CD4-positive, alpha-beta T cell treated with Interleukin-17A for 4 hours (primary cell): Measurements from ENCODE around the gene OTUB1.
A peak's percentile ranks its signal among the peaks of the same experiment; 100 is the strongest.
"Not testable (repeated sequence)": the region's sequence is repeated elsewhere in the genome, so short reads cannot be mapped to it uniquely, and the experiment has no call there.

ENCODE experiments used
- DNase-seq: peaks from one replicate; pipeline ENCODE4 v3.0.0-alpha.2; 2020; ENCODE audit warnings: mixed read lengths

OTUB1 gene

DNA sequence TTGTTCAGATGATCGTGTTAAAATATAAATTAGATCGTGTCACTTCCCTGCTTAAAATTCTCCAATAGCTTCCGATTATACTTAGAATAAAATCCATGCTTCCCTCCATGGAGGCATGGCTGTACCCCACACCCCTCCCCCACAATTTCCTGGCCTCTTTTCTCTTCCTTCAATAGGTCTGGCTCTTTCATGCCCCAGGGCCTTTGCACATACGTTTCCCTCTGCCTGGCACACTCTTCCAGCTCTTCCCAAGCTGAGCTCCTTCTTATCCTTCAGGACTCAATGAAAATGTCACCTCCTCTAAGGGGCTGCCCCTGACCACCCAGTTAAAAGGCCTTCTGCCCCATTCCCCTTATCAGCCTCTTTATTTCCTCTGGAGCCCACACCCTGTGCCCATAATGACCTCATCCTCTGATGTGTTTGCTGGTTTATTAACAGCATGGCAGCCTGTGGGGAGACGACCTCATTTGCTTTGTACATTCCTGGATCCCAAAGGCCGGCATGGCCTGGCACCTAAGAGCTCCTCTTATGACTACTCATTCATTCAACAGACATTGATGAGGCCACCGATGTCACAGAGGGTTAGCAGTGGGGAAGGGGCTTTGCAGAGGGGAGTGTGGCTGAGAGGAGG lies 40.5 kb downstream of the OTUB1 start:
- no peak for DNase-seq

DNA sequence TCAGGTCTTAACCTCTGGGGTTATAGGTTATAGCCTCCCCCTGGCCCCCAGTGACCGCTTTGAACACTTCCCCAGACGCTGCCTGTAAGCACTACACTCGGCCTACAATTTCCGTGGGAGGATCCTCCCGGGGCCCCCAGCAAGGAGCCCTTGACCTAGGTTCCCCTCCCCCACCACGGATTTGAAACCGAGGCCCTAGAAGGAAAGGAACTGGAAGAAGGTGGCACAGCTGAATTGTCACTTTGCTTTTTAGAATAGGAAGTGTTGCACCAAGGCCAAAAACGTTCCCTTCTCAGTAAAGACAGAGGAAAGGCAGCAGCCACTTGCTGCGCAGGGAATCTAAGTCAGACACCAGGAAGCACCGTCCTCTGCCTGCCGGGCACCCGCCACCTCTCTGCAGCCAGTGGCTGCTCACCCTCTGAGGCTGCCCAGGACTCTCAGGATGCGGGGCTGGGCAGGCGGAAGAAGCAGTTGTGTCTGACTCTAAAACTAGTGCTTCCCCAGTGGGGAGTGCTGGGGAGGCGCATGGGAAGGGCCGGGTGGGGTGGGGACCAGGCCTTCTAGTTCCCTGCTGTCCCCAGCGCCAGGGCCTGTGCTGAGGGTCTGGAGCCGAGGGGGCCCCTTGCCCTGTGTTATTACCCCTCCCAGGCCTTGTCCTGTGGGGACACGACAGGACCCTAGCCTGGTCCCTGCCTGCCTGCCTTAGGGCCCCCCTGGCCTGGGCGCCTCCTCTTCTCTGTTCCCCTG lies 41.6 kb downstream of the OTUB1 start:
- no peak for DNase-seq

DNA sequence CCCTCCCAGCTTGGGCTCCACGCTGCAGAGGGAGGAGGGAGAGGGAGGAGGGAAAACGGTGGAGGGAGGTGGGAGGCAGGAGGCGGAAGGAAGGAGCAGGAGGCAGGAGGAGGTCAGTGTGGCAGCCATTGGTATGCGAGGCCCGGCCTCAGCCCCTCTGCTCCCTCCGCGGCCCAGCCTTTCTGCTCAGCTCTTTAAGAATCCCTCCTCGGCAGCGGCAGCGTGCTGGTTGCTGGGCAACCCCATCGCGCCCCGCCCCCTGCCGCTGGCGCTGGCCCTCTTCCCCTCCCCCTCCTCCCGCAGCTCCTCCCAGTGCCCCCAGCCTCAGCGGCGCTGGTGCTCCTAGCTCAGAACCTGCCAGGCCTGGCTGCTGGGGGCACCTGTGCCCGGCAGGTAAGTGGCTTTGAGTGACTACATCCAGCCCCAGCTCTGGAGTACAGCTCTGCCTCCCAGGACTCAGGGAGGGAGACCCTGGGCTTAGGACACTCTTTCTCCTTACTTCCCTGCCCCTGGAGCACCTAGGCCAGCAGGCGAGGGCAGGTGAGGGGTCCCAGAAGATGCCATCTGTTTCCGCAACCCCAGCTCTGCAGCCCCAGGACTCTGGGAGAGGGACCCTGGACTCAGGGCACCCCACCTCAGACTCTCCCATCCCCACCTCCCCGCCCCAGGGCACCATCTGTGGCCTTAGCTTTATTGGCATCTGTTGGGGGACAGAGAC lies 42.3 kb downstream of the OTUB1 start:
- peak; percentile 29 for DNase-seq

DNA sequence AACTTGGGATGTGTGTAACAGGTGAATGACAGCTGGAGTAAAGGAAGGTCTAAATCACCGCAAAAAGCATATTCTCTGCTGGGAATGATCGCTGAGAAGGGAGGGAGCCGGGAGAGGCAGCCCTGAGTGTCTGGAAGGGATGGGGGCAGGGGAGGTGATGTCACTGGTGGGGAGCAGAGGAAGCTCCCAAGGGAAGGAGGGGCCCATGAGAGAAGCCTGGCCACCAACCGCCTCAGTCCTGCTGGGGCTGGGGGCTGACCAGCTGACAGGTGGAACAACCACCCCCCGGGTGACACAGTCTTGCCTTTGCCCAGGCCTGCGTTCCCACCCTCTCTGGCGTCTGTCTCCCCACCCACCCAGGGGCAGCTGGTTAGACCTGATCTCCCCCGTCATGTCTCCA lies 43.5 kb downstream of the OTUB1 start:
- no peak for DNase-seq

DNA sequence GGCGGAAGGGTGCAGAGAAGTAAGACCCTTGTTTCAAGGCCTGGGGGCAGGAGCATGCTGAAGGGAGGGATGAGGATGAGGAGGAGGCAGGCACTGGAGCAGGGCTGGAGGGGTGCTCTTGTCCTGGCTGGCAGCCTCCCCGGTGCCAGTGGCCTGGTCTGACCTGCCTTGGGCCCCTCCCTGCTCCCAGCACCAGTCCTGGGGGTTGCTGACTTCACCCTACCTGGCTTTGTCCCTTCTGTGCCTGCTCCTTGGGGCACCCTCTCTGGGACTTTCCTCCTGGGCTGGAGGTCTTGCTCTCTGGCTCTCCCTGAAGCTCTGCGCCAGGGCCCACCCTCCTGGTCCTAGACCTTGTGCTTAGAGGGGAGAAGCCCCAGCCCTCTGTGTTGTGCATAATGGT lies 44.8 kb downstream of the OTUB1 start:
- DNase-seq, result no peak

DNA sequence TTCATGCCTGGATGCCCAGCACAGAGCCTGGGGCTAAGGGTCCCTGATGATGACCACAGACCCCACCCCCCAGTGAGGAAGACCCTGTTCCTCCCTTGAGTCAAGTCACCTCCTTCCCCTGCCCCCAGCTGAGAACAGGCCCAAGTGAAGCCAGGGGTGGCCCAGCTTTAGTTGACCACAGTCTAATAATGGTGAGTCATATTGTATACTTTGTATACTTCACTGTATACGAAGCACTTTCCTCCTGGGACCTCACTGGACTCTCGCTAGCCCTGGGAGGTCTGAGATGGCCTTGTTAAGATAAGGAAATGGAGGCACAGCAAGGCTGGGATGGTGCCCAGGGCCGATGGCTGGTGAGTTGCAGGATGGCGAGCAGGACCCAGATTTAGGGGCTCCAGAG lies 45.8 kb downstream of the OTUB1 start:
- no peak for DNase-seq

DNA sequence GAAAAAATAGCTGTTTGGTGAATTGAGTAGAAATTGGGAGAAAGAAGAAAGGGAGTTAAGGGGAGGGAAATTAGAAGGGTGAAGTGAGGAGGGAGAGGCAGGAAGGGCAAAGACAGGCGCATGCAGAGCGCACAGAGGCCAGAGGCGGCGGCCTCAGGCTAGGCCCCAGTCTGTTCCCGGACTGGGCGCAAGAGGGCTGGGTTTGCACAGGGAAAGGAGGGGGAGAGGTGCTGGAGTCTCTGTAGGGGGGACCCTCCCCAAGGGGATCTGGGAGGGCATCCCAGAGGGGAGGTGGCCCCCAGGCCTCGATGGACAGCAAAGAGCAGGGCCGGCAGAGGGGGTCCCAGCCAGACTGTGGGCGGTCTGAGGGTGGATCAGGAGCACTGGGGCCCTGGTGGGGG lies 48.2 kb downstream of the OTUB1 start:
- DNase-seq, result no peak

DNA sequence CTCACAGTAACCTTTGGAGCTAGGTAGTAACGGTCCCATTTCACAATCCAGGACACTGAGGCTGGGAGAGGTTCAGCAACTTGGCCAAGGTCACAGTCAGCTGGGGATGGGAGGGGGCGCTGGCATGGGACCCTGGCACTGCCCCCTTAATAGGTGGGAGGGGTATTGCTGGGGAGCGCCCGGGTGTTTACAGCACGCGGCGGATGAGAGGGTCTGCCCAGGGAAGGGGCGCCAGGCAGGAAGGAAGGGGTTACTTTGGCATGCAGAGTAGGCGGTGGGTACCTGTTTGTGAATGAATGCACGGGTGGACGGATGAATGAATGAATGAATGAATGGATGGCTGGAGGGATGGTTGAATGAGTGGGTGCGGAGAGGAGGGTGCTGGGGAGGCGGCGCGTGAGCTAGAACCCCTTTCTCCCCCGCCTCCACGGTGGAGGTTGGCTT lies 48.9 kb downstream of the OTUB1 start:
- DNase-seq, result no peak

DNA sequence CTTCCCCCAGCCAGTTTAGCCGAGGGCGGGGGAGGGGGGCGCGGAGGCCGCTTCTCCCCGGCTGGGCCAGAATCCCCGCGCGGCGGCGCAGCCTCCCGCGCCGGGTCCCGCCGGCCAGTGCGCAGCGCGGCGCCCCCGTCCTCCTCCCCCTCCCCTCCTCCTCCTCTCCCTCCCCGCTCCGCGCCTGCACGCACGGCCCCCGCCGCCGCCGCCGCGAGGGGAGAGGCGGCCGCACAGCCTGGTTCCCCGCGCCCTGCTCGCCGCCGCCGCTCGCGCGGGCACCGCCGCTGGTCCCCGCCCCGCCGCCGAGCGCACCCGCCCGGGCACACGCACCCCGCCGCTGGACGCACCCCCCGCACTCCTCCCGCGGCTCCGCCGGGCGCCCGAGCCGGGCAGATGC lies 49.3 kb downstream of the OTUB1 start, which contains the start of gene FLRT1:
Gene FLRT1, plus strand, starts transcription at position 356 of the 400 bp plus-strand sequence. CDS start 80,337 bp downstream, outside the sequence.
- no peak for DNase-seq

DNA sequence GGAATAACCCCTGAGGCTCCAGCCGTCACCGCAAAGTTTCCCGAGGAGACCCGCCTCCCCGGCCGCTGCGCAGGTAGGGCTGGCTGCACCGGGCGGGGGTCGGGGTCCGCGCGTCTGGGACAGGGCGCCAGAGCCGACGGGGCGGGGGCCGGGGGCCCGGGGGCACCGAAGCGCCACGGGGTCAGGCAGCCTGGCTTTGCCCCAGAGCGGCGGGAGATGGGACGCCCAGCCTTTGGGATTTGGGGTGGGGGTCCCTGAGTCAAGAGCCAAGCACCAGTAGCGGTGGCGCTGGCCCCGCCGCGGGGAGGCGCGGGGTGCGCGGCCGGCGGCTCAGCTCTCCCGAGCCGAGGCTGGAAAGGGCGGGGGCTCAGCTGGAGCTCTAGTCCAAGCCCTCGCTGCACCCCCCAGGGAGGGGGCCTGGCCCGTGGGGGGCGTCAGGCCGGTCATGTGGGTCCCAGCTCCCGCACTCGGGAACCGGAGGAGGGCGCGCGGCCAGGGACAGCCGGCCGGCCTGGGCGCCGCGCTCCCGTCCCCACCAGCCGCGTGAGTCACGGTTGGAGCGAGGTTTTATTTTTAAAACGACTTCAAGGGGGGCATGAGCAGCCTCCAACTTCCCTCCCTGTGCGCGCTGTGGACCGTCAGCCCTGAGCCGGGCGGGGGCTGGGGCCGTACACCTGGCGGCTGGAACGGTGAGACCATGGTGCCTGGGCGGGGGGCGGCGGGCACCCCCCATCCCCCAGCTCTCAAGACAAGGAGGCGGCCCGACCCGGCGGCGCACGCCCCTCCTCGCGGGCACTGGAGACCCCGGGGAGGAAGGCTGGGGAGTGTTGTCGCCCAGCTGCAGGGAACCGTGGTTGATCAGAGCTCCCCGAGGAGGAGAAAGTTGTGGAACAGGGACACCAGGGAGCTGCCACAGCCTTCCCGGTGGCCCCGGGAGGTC lies 50.1 kb downstream of the OTUB1 start:
- no peak for DNase-seq

DNA sequence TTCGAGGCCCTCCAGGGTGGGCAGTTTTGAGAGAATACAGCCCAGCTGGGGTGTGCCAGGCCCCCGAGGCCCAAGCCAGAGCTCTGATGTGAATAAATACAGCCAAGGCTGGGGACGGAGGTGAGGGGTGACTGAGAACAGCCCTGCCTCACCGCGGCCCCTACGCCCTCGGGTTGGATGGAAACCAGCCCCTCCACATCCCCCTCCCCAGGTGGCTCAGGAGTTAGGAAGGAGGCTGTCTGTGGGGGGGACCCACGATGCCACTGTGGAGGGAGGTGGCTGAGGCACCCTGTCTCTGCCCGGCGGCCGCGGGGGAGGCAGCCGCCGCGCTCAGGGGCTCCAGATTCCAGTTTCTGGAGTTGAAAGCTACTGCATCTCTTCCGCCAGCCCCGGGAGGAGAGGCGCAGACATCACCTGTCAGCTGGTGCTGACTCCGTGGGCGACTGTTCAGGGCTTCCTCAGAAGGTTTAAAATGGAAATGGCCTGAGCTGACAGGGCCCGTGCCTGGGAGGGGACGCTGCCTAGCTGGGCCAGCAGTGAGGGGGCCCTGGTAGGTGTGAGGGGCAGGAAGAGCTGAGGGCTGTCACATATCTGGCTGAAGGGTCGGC lies 50.9 kb downstream of the OTUB1 start:
- DNase-seq, result no peak

DNA sequence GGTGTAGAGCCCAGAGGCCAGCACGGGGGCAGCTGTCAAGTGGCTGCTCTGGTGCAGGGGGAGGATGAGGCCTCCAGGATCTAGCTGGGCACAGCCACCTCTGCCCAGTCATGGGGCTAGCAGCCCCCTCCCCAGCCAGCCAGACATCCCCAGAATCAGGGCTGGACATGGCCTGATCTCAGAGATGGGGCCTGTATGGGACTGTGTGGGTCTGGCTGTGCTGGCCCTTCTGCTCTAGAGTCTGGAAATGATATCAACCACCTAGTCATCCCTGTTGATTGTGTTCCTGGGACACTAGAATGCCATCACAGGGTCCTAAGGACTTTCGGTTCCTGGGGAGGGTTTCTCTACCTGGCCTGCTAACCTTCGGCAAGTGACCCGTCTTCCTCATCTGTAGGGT lies 52.3 kb downstream of the OTUB1 start:
- no peak for DNase-seq

DNA sequence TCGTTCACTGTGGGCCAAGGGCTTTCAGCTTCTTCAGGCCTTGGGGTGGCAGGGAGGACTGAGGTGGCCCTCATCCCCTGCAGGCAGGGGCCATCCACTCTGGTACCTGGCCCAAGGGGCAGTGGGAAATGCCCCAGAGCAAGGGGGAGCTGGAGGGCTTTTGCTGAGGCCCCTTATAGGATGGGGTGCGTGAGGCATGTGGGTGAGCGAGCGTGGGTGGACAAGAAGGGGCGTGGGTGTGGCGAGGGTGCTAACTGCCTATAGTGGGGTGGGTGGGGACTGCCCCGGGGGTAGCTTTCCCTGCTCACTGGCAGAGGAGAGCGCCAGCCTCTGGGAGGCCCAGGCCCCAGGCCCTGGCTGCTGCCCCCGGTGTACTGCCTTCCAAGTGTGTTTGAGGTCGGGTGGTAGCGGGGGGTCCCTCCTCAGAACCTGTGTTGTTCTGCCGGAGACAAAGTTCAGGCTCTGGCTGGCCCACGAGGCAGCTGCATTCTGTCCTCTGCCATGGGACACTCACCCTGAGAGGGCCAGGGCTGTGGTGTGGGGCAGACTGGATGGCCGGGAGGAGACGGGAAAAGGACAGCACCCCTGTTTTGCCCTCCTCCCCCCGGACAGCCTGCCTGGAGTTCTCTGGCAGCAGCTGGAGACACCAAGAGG lies 52.9 kb downstream of the OTUB1 start:
- DNase-seq, result no peak

DNA sequence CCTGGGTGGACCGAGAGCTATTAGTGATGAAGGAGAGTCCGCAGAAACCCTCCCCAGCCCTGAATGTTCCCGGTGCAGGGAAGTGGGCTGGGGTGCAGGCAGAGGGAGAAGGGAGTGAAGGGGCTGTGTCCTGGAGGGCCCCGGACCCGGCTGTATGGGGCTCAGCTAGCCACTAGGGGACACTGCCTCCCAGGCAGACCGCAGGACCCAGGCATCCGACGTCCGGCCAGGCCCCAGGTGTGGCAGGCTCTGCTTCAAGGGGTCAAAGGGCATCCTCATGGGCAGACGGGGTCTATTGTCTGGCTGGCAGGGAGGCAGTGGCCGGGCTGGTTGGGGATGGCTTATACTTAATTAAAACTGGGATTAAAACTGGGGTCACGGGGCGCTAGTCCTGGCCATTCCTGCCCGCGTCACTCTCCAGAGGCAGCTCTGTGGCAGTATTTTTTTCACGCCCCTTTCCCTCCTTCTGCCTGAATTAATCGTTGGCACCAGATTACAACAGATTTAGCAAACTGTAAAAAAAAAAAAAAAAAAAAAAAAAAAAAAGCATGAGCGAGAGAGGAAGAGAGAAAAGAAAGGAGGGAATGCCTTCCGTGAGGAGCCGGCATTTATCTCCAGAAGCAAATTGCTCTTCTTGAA lies 54.6 kb downstream of the OTUB1 start:
- no peak for DNase-seq

DNA sequence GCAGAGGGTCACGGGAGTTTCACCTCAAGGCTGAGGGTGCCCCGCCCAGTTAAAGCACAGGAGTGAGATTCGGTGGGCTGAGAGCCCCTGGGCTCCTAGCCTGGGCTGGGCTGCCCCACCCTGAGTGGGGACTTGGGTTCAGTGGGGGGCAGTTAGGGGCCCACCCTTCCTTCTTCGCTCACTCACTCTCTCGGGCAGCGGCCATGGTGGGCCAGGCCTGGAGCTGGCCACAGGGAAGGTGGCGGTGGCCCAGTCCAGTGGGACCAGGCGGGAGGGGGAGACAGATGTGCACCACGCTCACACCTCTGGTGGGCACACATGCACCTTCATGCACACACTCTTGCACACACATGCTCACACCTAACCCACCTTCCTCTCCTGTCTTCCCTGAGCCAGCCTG lies 55.6 kb downstream of the OTUB1 start:
- no peak for DNase-seq

DNA sequence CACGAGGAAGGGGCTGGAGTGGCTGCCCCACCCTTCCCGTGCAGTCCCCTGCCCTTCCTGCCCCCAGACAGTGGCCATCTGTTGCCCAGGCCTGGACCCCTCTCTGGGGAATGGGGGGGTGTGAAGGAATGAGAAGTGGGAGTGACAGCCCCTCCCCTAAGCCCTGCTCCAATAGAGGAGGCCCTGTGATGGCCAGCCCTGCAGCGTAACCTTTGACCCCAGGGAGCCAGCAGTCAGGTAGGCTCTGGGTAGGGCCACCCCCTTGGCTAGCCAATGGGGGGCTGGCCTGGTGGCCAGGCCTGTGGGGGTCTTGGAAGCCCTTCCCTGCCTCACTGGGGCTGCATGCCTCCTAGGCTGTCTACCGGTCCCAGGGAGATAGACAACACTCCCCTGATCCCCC lies 56.1 kb downstream of the OTUB1 start:
- no peak for DNase-seq

DNA sequence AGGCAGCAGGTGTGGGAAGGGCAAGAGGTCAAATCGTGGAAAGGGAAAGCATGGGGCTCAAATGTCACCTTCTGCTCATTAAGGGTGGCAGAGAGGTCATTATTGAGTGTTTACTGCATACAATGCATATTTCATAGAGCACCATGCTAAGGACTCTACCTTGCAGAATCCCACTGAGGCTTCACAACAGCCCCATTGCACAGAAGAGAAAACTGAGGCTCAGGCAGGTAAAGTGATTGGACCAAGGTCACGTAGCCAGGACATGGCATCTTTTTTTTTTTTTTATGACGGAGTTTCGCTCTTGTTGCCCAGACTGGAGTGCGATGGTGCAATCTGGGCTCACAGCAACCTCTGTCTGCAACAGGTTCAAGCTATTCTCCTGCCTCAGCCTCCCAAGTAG lies 57.3 kb downstream of the OTUB1 start:
- DNase-seq, result no peak

DNA sequence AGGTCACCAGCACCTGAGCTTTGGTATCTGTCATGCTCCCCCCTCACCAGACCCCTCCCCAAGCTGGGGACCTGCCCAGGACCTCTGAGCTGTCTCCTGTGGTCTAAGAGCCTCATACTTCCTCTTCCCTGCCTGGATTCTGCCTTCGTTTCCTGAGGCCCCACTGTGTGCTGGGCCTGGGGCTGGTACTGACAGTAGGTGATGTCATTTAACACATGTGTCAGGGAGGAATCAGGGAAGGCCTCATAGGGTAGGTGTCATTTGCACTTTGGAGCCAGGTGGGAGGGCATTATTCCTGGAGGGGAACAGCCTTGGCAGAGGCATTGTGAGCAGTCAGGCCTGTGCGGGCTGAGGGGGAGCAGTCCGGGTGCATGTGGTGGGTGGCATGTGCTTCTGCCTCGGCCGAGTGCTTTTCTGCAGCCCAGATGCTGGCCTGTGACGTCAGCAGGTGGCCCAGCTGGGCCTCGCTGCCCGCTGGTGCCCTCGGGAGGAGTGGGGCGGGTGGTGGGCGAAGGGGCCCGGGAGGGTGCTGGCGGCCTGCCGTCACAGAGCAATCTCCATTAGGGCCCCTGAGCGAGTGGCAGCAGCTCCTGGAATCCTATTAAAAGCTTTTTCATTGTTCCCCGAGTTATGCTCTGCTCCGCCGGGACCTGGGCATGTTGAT lies 58.6 kb downstream of the OTUB1 start:
- no peak for DNase-seq

DNA sequence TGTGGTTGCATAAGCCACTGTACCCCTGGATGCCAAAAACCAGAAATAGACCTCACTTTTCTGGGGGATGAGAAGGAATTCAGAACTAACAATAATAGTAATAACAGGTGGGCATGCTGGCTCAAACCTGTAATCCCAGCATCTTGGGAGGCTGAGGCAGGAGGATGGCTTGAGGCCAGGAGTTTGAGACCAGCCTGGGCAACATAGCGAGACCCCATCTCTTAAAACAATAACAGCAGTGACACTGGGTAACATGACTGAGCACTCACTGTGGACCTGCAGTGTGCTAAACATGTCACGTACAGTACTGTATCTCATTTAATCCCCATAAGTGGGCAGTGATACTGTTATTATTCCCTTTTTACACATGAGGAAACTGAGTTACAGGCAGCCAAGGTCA lies 59.5 kb downstream of the OTUB1 start:
- DNase-seq, result no peak

DNA sequence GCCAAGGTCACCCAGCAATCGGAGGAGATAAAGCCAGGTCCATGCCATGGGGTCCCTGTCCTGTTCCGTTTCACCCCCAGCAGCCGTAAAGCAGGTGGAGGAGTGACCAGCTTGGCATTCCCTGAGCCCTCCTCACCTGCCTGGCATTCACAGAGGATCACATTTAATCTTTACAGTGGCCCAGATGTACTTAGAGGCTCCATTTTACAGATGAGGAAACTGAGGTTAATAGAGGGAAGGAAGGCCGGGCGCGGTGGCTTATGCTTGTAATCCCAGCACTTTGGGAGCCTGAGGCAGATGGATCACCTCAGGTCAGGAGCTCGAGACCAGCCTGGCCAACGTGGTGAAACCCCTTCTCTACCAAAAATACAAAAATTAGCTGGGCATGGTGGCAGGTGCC lies 61.1 kb downstream of the OTUB1 start:
- DNase-seq, result not testable (repeated sequence)
